ENCODE results near the gene IGFBPL1.

- no peak for TF ChIP-seq CTCF (IDR thresholded peaks at IDR 0.05; ENCODE audit: borderline replicate concordance, extremely low read depth, low read length, poor library complexity, severe bottlenecking)
- TF ChIP-seq EZH2 (IDR thresholded peaks at IDR 0.05; ENCODE audit: borderline replicate concordance, low read depth, low read length, severe bottlenecking) = no peak
These were observed 43.3 kb downstream of the IGFBPL1 start for GRCh38 chr9:38380872-38381534.
